Liver (tissue), 9 donors: ENCODE data around the gene BCR. TPM values are rescaled to one million over a fixed set of nuclear protein-coding genes. Genes with fewer than 3 reads are reported as not detected.

Source experiments
- DNase-seq: peaks from one replicate; pipeline ENCODE4 v3.0.0-alpha.2; 2017; ENCODE audit warnings: low spot score
- H3K27ac ChIP-seq, 2 donors: one replicate each; pipeline ENCODE4 v1.7.0; 2013; ENCODE audit warnings: inconsistent platforms in 2 of 2, low read length in 2 of 2, control low read depth in 1 of 2, low read depth in 1 of 2, mild to moderate bottlenecking in 1 of 2
- H3K27me3 ChIP-seq, 4 donors: one replicate each; pipeline versions ENCODE4 v1.6.1 to v1.7.0; 2013; ENCODE audit warnings: low read length in 3 of 4, inconsistent platforms in 1 of 4, mild to moderate bottlenecking in 1 of 4, moderate library complexity in 1 of 4; ENCODE audit not compliant: control insufficient read depth in 4 of 4, insufficient read depth in 4 of 4
- H3K36me3 ChIP-seq, 4 donors: one replicate each; pipeline versions ENCODE4 v1.6.1 to v1.7.0; 2013; ENCODE audit warnings: low read length in 3 of 4, mild to moderate bottlenecking in 3 of 4, low read depth in 1 of 4, moderate library complexity in 1 of 4; ENCODE audit not compliant: control insufficient read depth in 4 of 4, insufficient read depth in 3 of 4
- H3K4me1 ChIP-seq, 4 donors: one replicate each; pipeline versions ENCODE4 v1.6.1 to v1.7.0; 2013; ENCODE audit warnings: low read length in 3 of 4, mild to moderate bottlenecking in 3 of 4, moderate library complexity in 1 of 4; ENCODE audit not compliant: control insufficient read depth in 4 of 4, insufficient read depth in 4 of 4
- H3K4me3 ChIP-seq, 3 donors: one replicate each; pipeline versions ENCODE4 v1.6.1 to v1.7.0; 2013; ENCODE audit warnings: low read length in 3 of 3, control low read depth in 1 of 3, low read depth in 1 of 3, mild to moderate bottlenecking in 1 of 3
- H3K9ac ChIP-seq, 2 donors: one replicate each; pipeline ENCODE4 v1.7.0; 2013; ENCODE audit warnings: low read length in 2 of 2, mild to moderate bottlenecking in 2 of 2, moderate library complexity in 2 of 2, control low read depth in 1 of 2, low read depth in 1 of 2
- H3K9me3 ChIP-seq, 4 donors: one replicate each; pipeline versions ENCODE4 v1.6.1 to v1.7.0; 2013; ENCODE audit warnings: low read length in 3 of 4; ENCODE audit not compliant: control insufficient read depth in 4 of 4
- ATF3 ChIP-seq: IDR thresholded peaks from 2 replicates; pipeline ENCODE4 v1.6.1; 2016; ENCODE audit warnings: antibody characterized with exemption
- CTCF ChIP-seq: fragments of 150-350 bp; IDR thresholded peaks from 2 replicates; pipeline ENCODE4 v1.5.1; 2017; ENCODE audit warnings: improper control_type of control experiment, low read depth, low read length; ENCODE audit not compliant: missing input control
- EGR1 ChIP-seq, 2 donors: IDR thresholded peaks; 2 replicates each; pipeline ENCODE4 v1.6.1; 2016 to 2018; ENCODE audit warnings: antibody characterized with exemption in 2 of 2, low read depth in 2 of 2
- FOXA2 ChIP-seq: IDR thresholded peaks from 2 replicates; pipeline ENCODE4 v1.6.1; 2016; ENCODE audit warnings: antibody characterized with exemption
- HNF4G ChIP-seq: IDR thresholded peaks from 2 replicates; pipeline ENCODE4 v1.6.1; 2016; ENCODE audit warnings: antibody characterized with exemption
- MAX ChIP-seq: IDR thresholded peaks from 2 replicates; pipeline ENCODE4 v1.6.1; 2016; ENCODE audit warnings: antibody characterized with exemption
- RAD21 ChIP-seq, 2 donors: IDR thresholded peaks; 2 replicates each; pipeline ENCODE4 v1.6.1; 2016; ENCODE audit warnings: antibody characterized with exemption in 2 of 2, mild to moderate bottlenecking in 2 of 2
- REST ChIP-seq: IDR thresholded peaks from 2 replicates; pipeline ENCODE4 v1.6.1; 2016; ENCODE audit warnings: antibody characterized with exemption, mild to moderate bottlenecking
- RXRA ChIP-seq, 2 donors: IDR thresholded peaks; 2 replicates each; pipeline ENCODE4 v1.6.1; 2017 to 2018; ENCODE audit warnings: antibody characterized with exemption in 2 of 2, mild to moderate bottlenecking in 1 of 2
- SP1 ChIP-seq: IDR thresholded peaks from 2 replicates; pipeline ENCODE4 v1.6.1; 2018; ENCODE audit warnings: antibody characterized with exemption, mild to moderate bottlenecking
- TAF1 ChIP-seq: conservative IDR thresholded peaks from 2 replicates; pipeline ENCODE4 v1.6.1; 2016; ENCODE audit warnings: antibody characterized with exemption, mild to moderate bottlenecking
- YY1 ChIP-seq: IDR thresholded peaks from 2 replicates; pipeline ENCODE4 v1.6.1; 2016; ENCODE audit warnings: antibody characterized with exemption, mild to moderate bottlenecking
- ZBTB33 ChIP-seq: IDR thresholded peaks from 2 replicates; pipeline ENCODE4 v1.6.1; 2016; ENCODE audit warnings: antibody characterized with exemption
- WGBS: extraction: QIAGEN DNeasy Blood & Tissue Kit; methylation state at CpG from one replicate; pipeline ENCODE4 v1.1.7; 2013; 5-methylcytosine and 5-hydroxymethylcytosine counted together
- polyA plus RNA-seq, 2 donors: library from polyadenylated mRNA; stranded (reverse) in 1 of 2; unstranded in 1 of 2; fragments of 200-250 nt in 1 of 2; fragments of >200 nt in 1 of 2; fragmentation: Nextera tagmentation in 1 of 2; extraction: Ambion mirVana in 1 of 2; gene quantifications; one replicate each; pipeline versions ENCODE4 v1.2.1 to v1.2.3, GENCODE V29; 2013 to 2015
- total RNA-seq, 2 donors: library from RNA; depleted of rRNA; stranded (reverse); fragments of >200 nt; gene quantifications; one replicate each; pipeline ENCODE4 v1.2.3, GENCODE V29; 2014
- donor health status: healthy.
- donor health status: healthy.
- donor health status: healthy.
- donor health status: healthy.
- donor health status: healthy.

BCR gene
- total and polyA plus RNA-seq, 4 donors, result 7.4 to 35.6 (median 18.3) TPM

GRCh38 chr22:23175817-23176644, 4.3 kb upstream of the BCR start:
- Histone ChIP-seq H3K36me3 (no peaks in the 10 kb centered on the region), H3K27ac (no peak overlapping the region), H3K4me1 (peaks cover 5 to 18% (median 16%) of the 10 kb centered on the region in 4 donors), H3K4me3 (no peak overlapping the region), H3K9ac (no peak overlapping the region), H3K27me3 (no peaks in the 10 kb centered on the region), H3K9me3 (no peaks in the 10 kb centered on the region)
- TF ChIP-seq HNF4G, result no peak
- TF ChIP-seq RAD21 (IDR thresholded peaks at IDR 0.05), result no peak
- no peak for TF ChIP-seq REST
- TF ChIP-seq MAX, result no peak
- no peak for DNase-seq
- 95% methylated on average over 10 of the region's 10 CpGs for WGBS

- no peak overlapping the region for H3K4me3 ChIP-seq
- TF ChIP-seq CTCF (no peak), EGR1 (IDR thresholded peaks at IDR 0.05; ENCODE audit: low read depth in 2 of 2) (no peak), ATF3 (no peak), RAD21 (IDR thresholded peaks at IDR 0.05) (no peak), ZBTB33 (no peak), RXRA (IDR thresholded peaks at IDR 0.05) (no peak), FOXA2 (no peak), SP1 (no peak), YY1 (no peak), TAF1 (no peak), REST (no peak)
- H3K27me3 ChIP-seq, result no peaks in the 10 kb centered on the region
- 90% methylated on average over 9 of the region's 9 CpGs for WGBS
- no peaks in the 10 kb centered on the region for H3K9me3 ChIP-seq
- no peaks in the 10 kb centered on the region for H3K36me3 ChIP-seq
- no peak for DNase-seq
- peaks cover 8 to 23% (median 20%) of the 10 kb centered on the region in 4 donors for H3K4me1 ChIP-seq
- H3K9ac ChIP-seq, result no peak overlapping the region
- no peak overlapping the region for H3K27ac ChIP-seq
Observed at GRCh38 chr22:23176645-23177027, 3.7 kb upstream of the BCR start.
